Measurements from ENCODE around the gene JAKMIP1. TPM values are rescaled to one million over a fixed set of nuclear protein-coding genes. Genes with fewer than 3 reads are reported as not detected.

The JAKMIP1 gene
- total and polyA plus RNA-seq, 4 donors = 0.08 to 0.46 (median 0.22) TPM

DNA sequence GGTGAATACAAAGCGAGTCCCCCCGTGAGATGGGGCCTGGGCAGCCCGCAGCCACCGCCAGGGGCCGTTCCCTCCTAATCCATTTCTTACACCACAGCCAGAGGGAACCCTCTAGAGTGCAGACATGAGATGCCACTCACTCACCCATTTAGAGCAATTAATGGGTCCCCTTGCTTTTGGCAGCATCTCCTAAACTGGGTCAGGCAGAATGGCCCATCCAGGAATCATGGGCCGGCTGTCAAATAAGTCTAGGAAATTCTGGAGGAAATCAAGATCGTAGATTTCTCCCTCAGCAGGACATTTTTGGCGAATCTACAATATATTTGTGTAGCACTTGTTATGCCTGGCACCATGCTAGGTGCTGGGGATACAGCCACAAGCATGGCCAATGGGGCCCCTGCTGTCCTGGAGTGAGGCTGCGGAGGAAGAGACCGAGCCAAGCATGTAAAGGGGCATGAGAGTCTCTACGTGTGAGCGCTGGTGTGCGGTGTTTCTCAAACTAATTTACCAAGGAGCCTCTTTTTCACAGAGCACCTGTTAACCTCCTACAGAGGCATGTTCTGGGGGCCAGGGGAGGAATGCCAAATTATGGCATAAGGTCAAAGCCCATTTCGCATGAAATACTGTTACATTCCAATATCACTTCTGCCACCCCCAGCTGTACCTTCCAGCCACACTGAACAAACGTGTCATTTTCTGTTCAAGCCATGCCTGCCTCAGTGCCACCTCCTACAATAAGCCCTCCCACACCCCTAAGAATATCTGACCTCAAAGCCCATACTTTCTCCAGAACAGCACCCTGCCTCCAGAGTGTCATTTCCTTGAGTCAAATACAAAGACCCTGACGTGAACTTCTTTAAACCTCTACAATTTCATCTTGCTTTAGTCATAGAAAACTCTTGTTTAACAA lies 28.1 kb upstream of the JAKMIP1 start:
- TF ChIP-seq, protein P1, sequence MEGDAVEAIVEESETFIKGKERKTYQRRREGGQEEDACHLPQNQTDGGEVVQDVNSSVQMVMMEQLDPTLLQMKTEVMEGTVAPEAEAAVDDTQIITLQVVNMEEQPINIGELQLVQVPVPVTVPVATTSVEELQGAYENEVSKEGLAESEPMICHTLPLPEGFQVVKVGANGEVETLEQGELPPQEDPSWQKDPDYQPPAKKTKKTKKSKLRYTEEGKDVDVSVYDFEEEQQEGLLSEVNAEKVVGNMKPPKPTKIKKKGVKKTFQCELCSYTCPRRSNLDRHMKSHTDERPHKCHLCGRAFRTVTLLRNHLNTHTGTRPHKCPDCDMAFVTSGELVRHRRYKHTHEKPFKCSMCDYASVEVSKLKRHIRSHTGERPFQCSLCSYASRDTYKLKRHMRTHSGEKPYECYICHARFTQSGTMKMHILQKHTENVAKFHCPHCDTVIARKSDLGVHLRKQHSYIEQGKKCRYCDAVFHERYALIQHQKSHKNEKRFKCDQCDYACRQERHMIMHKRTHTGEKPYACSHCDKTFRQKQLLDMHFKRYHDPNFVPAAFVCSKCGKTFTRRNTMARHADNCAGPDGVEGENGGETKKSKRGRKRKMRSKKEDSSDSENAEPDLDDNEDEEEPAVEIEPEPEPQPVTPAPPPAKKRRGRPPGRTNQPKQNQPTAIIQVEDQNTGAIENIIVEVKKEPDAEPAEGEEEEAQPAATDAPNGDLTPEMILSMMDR (IDR thresholded peaks at IDR 0.05; ENCODE audit: control extremely low read depth, extremely low read depth) = no peak
- Histone ChIP-seq H3K27me3 (ENCODE audit: control insufficient read depth in 3 of 3, insufficient read depth in 3 of 3, low read length in 2 of 3) (peaks cover 0 to 8% (median 6%) of the 10 kb centered on the region in 3 donors), H3K4me3 (no peak overlapping the region), H3K27ac (ENCODE audit: low read depth in 1 of 2, low read length in 1 of 2) (no peak overlapping the region), H3K36me3 (ENCODE audit: control insufficient read depth in 4 of 4, insufficient read depth in 4 of 4, low read length in 4 of 4) (no peaks in the 10 kb centered on the region), H3K9me3 (ENCODE audit: control insufficient read depth in 4 of 4, insufficient read depth in 3 of 4, low read length in 3 of 4) (peaks cover 0 to 11% (median 0%) of the 10 kb centered on the region in 4 donors), H3K4me1 (ENCODE audit: control insufficient read depth in 5 of 5, insufficient read depth in 5 of 5, low read length in 5 of 5) (no peaks in the 10 kb centered on the region), H3K9ac (ENCODE audit: insufficient read depth in 1 of 2, low read length in 2 of 2) (no peak overlapping the region)
- no peak for DNase-seq
- 79 to 87% methylated on average over 16 of the region's 16 CpGs for WGBS, 2 donors
- no peak for ATAC-seq (ENCODE audit: insufficient read depth, low FRiP score)

DNA sequence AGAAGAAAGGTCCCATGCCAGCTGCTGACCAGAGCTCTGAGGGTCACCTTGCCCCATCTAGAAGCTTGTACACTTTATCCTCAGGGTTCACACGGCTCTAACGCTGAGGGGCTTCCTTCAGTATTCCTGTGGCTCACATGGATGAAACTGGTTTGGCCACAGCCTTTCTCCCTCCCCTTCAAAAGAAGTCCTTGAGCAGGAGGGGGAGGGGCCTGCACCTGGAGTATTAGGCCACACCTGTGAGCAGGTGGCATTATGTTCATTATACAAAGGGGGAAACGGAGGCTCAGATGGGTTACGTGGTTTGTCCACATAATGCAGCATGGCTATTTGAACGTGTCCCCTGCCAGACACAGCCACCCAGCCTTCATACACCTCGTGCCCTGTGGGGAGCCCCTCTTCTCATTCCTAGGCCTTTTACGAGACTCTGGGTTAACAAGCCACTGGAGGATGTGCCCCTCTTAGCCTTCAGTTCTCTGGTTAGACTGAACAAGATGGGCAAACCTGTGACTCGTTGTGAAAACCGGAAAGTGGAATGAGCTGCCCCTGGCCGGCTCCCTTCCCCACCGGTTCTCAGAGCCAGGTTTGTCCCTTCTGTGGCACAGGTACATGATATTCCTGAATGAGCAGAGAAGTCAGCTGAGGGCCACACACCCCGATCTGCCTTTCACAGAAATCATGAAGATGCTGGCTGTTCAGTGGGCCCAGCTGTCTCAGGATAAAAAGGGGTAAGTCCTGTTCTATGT lies 27.2 kb upstream of the JAKMIP1 start:
- Histone ChIP-seq H3K4me1 (ENCODE audit: control insufficient read depth in 5 of 5, insufficient read depth in 5 of 5, low read length in 5 of 5) (no peaks in the 10 kb centered on the region), H3K36me3 (ENCODE audit: control insufficient read depth in 4 of 4, insufficient read depth in 4 of 4, low read length in 4 of 4) (no peaks in the 10 kb centered on the region), H3K27ac (ENCODE audit: low read depth in 1 of 2, low read length in 1 of 2) (no peak overlapping the region), H3K4me3 (no peak overlapping the region), H3K9me3 (ENCODE audit: control insufficient read depth in 4 of 4, insufficient read depth in 3 of 4, low read length in 3 of 4) (peaks cover 0 to 14% (median 0%) of the 10 kb centered on the region in 4 donors), H3K27me3 (ENCODE audit: control insufficient read depth in 3 of 3, insufficient read depth in 3 of 3, low read length in 2 of 3) (peaks cover 3 to 14% (median 6%) of the 10 kb centered on the region in 3 donors), H3K9ac (ENCODE audit: insufficient read depth in 1 of 2, low read length in 2 of 2) (no peak overlapping the region)
- DNase-seq (no peak), ATAC-seq (ENCODE audit: insufficient read depth, low FRiP score) (no peak)
- WGBS, 2 donors = 69 to 74% methylated on average over 12 of the region's 12 CpGs
- TF ChIP-seq, protein P1 (IDR thresholded peaks at IDR 0.05; ENCODE audit: control extremely low read depth, extremely low read depth) = no peak

DNA sequence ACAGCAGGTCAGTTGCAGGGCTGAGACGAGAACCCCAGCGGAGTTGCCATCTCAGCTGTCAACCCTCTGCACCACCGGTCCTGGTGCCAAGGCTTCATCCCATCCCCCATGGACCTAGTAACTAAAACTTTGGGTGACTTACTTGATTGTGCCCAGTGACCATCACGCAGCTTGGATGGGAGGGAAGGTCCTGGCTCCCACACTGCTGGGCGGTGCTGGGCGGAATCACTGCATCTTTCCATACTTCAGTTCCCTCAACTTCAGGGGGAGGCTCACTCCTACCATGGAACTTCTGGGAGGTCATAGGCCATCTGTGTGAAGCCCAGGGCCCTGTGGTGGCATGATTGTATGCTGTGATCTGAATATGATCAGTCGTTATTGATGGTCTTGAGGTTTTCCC lies 26.2 kb upstream of the JAKMIP1 start:
- WGBS, 2 donors = 87 to 91% methylated on average over 7 of the region's 7 CpGs
- ATAC-seq (ENCODE audit: insufficient read depth, low FRiP score) (no peak), DNase-seq (no peak)
- Histone ChIP-seq H3K9me3 (ENCODE audit: control insufficient read depth in 4 of 4, insufficient read depth in 3 of 4, low read length in 3 of 4) (peaks cover 2 to 21% (median 3%) of the 10 kb centered on the region in 4 donors), H3K4me1 (ENCODE audit: control insufficient read depth in 5 of 5, insufficient read depth in 5 of 5, low read length in 5 of 5) (no peaks in the 10 kb centered on the region), H3K36me3 (ENCODE audit: control insufficient read depth in 4 of 4, insufficient read depth in 4 of 4, low read length in 4 of 4) (no peaks in the 10 kb centered on the region), H3K27ac (ENCODE audit: low read depth in 1 of 2, low read length in 1 of 2) (no peak overlapping the region), H3K9ac (ENCODE audit: insufficient read depth in 1 of 2, low read length in 2 of 2) (no peak overlapping the region), H3K4me3 (no peak overlapping the region), H3K27me3 (ENCODE audit: control insufficient read depth in 3 of 3, insufficient read depth in 3 of 3, low read length in 2 of 3) (peaks cover 6 to 19% (median 7%) of the 10 kb centered on the region in 3 donors)
- TF ChIP-seq, protein P1 (IDR thresholded peaks at IDR 0.05; ENCODE audit: control extremely low read depth, extremely low read depth) = no peak
